LNCAP (cell line): ENCODE data around the gene SPATA16.

Experiments
- TF ChIP-seq, protein P1 (sequence below): fragments of 450-650 bp; IDR thresholded peaks from 2 replicates; pipeline ENCODE4 v1.5.1; 2017; ENCODE audit warnings: mild to moderate bottlenecking

SPATA16 gene

DNA sequence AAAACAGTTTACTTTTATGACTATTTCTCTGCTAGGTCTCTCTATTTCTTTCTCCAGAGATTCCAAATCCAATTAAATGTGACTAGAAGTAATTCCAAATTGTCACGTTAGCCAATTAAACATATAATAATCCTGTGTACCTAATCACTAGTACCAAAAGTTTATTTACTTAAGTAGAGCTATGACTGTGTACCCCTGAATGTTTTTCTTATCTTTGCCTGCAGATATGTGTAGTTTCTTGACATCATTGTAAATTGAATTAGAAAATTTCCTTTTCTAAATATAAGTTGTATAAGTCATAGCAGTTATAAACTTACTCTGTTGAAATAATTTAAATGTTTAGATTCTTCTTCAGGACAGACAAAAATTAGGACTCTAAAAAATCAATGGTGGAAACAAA is 163.3 kb downstream of the SPATA16 start:
- TF ChIP-seq, protein P1, sequence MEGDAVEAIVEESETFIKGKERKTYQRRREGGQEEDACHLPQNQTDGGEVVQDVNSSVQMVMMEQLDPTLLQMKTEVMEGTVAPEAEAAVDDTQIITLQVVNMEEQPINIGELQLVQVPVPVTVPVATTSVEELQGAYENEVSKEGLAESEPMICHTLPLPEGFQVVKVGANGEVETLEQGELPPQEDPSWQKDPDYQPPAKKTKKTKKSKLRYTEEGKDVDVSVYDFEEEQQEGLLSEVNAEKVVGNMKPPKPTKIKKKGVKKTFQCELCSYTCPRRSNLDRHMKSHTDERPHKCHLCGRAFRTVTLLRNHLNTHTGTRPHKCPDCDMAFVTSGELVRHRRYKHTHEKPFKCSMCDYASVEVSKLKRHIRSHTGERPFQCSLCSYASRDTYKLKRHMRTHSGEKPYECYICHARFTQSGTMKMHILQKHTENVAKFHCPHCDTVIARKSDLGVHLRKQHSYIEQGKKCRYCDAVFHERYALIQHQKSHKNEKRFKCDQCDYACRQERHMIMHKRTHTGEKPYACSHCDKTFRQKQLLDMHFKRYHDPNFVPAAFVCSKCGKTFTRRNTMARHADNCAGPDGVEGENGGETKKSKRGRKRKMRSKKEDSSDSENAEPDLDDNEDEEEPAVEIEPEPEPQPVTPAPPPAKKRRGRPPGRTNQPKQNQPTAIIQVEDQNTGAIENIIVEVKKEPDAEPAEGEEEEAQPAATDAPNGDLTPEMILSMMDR = no peak

DNA sequence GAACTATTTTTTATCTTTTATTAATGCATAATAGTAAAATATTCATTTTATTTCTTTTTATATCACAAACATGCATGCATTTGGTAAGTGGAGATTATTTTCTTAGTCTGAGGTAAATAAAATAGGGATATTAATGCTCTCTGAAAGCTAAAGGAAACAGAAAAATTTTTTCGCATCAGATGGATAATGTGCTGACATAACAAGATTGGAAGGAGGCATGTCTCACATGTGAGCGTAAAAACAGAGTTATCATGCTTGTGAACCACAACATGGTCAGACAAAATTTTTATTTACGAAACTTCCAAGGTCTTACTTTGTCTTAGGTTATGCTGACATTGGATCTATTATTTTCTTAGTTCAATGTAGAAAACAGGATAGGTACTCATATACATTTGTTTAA is 166.1 kb downstream of the SPATA16 start:
- TF ChIP-seq, protein P1 = no peak

DNA sequence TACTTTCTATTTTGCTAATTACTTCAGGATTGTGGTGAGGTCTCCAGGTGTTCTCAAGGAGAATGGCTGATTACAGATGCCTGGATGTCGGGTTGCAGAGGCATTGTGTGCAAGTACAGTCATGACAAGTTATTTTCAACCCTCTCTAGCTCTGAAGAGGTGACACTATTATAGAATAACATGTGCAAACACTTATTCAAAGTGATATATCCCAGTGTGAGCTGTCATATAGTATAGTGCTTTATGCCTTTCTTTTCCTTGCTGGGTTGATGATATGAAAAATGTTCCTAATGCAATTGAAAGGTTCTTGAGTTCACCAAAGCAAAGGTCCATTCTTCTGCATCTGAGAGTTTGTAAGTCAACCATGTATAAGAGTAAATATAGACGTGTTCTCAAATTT is 167.2 kb downstream of the SPATA16 start:
- TF ChIP-seq, protein P1 = no peak

DNA sequence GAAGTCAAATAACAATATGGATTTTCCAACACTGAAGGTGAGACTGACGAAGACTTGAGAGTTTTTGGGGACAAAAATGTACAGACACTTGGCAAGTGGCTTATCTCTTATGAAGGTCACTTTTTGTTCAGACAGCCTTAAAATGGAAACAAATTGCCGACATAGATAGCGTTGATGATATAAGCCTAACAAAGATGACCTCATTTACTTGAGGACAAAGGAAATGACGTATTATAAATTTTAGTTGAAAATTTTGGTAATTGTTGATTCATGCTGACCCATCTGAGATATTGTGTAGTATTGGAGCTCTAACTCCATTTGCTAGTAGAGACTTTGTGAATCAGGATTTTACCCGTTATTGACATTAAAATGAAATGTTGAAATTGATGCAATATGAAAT is 168.3 kb downstream of the SPATA16 start:
- TF ChIP-seq, protein P1 = no peak

DNA sequence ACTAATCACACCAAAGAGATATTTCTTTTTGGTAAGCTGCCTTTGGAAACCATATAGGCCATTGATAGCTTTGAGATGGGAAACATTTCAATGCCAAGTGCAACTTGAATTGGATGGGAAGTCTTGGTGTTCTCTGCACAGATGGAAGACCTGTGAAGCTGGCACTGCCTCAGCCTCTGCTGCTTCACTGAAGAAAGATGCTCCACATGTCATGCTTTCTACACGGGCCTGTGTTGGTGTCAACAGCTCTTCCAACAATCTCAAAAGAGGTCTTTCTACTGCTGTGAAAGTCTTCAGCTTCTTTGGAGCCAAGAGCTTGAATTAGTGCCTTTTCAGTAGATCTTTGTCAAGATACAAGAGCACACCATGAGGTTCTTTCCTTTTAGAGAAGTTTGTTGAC is 169.0 kb downstream of the SPATA16 start:
- TF ChIP-seq, protein P1 = no peak

DNA sequence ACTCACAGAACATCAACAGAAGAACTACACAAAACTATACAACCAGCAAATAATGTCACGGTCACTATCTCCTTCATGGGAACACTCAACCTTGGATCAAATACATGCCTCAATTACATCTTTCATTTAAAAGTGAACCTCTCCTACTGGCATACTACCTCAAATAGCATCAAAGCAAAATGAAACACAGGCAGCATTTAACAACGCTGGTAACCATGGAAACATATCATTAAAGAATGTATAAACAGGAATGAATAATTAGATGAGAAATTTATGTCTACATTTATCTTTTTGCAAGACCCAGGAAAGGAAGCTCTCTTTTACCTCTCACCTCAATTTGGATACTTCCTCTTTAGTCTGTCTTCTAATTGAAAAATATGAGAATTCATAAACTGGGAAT is 172.4 kb downstream of the SPATA16 start:
- TF ChIP-seq, protein P1 = no peak

DNA sequence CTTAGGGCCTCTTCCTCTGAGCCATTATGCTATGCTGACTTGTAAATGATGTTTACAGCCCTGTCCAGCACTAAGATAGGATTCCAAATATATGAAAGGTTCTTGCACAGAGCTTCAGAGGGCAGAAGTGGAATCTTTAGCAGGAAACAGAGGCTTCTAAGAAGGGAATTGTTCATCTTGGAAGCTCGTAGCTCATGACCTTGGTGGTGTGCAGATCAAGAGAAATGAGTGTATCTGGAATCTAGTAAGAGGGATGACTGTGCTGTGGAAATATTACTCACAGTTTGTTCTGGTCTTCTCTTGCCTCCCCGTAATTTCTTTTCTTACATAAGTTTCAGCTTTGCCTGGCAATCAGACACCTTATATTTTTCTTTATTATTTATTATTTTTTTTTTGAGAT is 175.8 kb downstream of the SPATA16 start:
- TF ChIP-seq, protein P1 = no peak

DNA sequence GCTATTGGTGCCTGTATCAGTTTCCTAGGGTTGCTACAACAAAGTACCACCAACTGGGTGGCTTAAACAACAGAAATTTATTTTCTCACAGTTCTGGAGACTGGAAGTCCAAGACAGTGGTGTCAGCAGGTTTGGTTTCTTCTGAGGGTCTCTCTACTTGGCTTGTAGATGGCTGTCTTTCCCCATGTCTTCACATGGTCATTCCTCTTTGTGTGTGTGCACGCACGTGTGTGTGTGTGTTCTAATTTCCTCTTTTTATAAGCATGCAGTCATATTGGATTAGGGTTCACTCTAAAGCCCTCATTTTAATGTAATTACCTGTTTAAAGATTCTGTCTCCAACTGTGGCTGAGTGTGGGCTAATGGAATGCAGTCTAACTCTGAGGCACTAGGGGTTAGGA is 182.5 kb downstream of the SPATA16 start:
- TF ChIP-seq, protein P1 = no peak
